ENCODE data around the gene FCSK.

Gene FCSK

DNA sequence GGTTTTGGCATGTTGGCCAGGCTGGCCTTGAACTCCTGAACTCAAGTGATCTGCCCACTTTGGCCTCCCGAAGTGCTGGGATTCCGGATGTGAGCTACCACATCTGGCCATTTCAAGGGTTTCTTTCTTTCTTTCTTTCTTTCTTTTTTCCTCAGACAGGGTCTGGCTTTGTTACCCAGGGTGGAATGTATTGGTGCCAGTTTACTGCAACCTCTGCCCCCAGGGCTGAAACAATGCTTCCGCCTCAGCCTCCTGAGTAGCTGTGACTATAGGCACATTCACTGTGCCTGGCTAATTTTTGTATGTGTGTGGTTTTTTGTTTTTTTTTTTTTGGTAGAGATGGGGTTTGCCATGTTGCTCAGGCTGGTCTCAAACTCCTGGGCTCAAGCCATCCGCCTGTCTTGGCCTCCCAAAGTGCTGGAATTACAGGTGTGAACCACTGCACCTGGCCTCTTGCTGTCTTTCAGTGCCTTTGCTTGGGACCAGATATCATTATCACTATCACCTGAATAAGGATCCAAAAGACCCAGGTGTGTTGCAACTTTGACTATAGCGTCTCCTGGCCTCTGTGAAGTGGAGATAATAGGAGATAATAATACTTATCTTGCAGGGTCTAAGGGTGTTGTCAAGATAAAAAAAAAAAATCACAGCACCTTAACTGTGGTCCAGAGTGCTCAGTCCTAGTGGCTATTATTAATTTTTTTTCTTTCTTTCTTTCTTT lies 3.2 kb downstream of the FCSK start:
- no peak for DNase-seq

DNA sequence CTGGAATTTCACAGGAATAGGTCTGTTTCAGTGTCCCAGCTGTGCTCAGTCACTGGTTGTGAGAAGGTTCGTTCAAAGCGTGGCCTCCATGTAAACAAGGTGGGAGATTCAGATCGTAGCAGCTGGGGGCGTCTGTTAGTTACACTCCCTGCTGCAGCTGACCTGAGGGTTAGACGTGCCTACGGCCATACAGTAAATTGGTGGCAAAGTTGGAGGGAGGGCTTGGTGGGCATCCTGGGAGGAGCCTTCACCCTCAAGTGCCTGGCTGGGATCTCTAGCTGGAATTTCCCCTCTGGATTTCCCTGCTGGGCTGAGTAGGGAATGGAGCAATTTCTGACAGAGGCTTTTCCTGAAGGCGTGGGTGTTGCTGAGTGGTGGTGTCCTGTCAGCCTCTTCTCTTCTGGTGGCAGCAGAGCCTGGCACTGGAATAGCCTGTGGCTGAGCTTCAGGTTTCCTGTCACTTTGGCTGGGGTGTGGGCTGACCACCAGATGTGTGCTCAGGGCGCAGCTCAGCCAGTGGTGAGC lies 6.4 kb downstream of the FCSK start:
- DNase-seq = no peak

DNA sequence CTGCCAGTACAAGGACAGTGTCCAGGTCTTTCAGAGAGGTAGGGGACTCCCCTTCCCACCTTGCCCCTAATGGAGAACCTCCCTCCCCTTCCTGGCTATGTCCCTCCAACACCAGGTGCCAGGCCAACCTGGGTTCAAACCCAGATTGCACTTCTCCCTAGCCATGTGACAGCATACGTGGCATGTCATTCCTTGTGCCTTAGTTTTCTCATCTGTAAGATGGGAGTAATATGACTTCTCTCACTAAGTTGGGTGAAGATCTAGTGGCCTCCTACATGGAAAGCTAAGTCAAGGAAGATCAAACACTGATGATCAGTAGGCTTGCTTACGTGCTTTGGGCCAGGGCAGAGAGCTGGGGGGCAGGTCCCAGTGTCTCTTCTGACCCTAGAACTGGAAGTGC lies 8.8 kb downstream of the FCSK start:
- DNase-seq = no peak

DNA sequence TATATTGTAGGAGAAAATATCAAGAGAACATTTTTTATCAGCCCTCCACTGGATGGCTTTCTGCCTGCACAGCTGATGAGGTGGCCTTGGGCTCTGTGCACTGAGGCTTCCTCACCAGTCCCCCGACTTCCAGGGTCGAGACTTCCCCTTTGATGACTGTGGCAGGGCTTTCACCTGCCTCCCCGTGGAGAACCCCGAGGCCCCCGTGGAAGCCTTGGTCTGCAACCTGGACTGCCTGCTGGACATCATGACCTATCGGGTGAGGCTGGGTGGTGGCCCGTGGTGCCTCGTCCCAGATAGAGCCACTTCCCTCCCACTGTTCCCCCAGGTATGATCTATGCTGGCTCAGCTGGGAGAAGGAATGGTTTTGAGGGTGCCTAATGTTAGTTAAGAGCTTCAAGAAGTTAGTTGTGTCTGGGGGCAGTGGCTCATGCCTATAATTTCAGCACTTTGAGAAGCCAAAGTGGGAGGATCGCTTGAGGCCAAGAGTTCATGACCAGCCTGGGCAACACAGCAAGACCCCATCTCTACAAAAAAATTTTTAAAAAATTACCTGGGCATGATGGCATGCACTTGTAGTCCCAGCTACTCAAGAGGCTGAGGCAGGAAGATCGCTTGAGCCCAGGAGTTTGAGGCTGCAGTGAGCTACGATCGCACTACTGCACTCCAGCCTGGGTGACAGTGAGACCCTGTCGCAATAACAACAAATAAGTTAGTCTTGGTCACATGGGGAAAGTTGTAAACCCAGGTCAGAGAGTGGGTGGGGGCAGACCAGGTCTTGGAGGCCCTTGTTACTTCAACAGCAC lies 11.8 kb downstream of the FCSK start:
- DNase-seq = no peak

DNA sequence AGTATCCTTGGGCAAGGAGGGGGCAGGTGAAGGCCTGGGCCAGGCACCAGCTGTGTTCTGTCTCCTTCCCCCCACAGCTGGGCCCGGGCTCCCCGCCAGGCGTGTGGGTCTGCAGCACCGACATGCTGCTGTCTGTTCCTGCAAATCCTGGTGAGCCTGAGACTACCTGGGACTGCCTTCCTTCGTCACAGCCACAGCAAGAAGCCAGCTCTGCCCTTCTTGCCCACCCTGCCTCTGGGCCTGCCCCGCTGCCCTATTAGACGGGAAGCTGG lies 12.3 kb downstream of the FCSK start:
- DNase-seq = no peak

DNA sequence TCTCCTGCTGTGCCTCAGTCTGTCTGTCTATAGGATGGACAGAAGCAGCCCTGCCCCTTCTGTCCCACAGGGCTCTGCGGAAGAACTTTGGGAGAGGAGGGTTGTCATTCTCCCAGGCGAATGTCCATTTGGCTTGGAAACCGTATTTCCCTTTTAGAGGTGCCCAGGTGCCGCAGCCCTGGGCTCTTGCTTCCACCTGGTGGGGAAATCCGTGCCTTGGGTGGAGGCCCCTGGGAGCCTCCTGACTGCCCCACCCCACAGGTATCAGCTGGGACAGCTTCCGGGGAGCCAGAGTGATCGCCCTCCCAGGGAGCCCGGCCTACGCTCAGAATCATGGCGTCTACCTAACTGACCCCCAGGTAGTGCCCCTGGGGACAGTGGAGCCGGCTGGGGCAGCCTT lies 12.7 kb downstream of the FCSK start:
- DNase-seq = no peak

DNA sequence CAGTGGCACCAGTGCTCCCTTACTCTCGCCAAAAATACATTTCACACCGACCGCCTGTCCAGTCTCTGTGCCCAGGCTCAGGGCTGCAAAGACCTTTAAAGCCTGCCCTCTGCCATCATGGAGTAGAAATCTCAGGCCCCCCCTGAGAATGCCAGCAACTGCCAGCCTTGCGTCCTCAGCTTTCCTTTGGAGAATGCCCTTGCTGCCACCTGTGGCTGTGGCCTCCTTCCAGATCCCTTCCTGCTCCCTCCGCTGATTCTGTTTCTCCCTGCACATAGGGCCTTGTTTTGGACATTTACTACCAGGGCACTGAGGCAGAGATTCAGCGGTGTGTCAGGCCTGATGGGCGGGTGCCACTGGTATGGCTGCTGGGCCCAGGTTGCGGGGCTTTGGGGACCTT lies 13.2 kb downstream of the FCSK start:
- DNase-seq = no peak

DNA sequence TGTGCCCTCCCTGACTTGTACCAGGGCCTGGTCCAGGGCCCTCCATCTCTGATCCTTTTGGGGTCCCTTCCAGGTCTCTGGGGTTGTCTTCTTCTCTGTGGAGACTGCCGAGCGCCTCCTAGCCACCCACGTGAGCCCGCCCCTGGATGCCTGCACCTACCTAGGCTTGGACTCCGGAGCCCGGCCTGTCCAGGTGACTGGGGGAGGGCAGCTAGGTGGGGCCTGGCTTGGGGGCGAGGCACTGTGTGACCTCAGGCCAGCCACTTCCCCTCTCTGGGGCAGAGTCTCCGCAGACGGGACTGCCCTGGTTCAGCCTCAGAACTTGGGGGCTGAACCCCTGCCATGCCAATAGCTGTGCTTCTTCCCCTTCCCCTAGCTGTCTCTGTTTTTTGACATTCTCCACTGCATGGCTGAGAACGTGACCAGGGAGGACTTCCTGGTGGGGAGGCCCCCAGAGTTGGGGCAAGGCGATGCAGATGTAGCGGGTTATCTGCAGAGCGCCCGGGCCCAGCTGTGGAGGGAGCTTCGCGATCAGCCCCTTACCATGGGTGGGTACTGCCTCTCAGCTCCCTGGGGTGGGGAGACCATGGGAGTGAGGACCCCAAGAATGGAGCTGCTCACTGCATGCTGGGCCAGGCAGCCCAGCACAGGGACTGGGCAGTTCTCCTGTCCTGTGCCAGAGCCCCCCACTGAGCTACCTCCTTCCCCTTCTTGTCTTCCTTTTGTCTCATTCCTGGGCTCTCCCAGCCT lies 14.6 kb downstream of the FCSK start:
- no peak for DNase-seq

DNA sequence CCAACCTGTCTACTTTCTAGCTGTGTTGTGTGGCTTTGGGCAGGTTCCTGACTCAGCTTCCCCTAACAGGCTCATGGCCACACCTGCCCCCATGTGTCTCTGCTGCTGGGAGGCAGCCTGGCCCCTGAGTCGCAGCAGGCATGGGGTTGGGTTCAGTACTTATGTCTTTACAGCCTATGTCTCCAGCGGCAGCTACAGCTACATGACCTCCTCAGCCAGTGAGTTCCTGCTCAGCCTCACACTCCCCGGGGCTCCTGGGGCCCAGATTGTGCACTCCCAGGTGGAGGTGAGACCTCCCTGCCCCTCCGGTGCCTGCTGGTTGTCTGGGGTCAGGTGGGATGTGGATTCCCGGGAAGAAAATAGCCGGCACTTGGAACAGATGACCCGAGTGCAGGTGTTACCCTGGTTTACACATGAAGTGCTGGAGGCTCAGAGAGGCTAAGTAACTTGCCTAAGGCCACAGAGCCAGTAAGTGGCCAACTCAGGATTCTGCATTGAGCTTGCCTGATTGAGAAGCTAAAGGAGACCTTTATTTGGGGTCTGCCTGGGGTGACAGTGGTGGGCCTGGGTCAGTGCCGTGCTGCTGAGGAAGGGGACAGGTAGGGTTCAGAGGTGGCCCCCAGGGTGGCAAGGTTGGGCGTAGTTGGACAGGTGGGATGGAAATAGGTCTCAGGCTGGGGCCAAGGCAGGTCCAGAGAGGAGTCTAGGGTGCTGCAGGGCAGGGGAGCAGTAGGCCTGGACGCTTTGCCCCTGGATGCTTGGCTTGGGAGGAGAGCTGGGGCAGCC lies 15.9 kb downstream of the FCSK start:
- no peak for DNase-seq

DNA sequence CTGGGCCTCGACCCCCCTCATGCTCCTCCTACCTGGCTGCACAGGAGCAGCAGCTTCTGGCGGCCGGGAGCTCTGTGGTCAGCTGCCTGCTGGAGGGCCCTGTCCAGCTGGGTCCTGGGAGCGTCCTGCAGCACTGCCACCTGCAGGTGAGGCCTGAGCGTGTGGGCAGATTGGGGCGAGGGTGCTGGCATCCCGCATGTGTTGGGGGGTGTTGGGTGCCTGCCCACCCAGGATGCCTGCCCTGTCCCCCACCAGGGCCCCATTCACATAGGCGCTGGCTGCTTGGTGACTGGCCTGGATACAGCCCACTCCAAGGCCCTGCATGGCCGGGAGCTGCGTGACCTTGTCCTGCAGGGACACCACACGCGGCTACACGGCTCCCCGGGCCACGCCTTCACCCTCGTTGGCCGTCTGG lies 16.5 kb downstream of the FCSK start:
- no peak for DNase-seq

DNA sequence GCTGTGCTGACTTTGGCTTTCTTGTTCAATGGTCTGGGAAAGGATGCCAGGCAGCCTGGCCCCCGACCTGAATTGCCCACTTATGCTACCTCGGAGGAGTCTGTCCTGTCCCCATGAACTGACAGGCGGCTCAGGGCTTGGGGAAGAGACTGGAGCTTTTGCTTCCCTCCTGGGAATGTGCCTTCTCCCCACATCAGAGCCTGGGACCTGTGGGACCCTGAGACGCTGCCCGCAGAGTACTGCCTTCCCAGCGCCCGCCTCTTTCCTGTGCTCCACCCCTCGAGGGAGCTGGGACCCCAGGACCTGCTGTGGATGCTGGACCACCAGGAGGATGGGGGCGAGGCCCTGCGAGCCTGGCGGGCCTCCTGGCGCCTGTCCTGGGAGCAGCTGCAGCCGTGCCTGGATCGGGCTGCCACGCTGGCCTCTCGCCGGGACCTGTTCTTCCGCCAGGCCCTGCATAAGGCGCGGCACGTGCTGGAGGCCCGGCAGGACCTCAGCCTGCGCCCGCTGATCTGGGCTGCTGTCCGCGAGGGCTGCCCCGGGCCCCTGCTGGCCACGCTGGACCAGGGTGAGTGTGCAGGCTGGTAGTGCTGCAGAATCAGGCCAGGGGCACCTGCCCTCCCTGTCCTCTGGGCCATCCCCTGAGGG lies 18.5 kb downstream of the FCSK start:
- no peak for DNase-seq

DNA sequence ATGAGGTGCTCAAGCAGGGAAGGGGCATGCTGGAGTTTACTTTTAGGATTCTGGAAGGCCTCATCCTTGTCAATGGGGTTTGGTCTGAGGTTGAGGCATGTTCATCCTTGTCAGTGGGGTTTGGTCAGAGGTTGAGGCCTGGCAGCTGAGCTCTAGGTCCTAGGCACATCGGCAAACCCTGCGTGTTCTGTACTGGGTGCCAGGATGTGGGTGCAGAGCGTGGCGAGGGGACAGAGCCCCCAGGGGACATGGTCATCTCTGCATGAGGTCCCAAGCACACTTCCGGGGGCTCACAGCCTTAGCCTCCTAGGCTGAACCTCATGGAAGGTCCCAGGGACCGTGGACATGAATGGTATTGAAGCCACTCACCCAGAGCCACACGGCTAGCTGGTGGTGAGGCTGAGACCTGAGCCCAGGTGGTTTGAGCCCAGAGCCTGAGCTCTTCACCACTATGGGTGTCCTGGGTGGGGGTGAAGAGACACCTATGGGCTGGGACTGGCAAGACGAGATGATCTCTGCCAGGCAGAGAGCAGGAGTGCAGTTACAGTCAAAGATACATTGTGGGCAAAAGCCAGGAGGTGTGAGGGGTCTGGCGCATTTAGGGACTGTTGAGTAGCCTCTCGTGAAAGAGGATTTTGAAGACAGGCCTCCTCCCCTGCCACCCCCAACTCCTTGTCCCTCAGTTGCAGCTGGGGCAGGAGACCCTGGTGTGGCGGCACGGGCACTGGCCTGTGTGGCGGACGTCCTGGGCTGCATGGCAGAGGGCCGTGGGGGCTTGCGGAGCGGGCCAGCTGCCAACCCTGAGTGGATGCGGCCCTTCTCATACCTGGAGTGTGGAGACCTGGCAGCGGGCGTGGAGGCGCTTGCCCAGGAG lies 19.3 kb downstream of the FCSK start:
- DNase-seq = no peak

DNA sequence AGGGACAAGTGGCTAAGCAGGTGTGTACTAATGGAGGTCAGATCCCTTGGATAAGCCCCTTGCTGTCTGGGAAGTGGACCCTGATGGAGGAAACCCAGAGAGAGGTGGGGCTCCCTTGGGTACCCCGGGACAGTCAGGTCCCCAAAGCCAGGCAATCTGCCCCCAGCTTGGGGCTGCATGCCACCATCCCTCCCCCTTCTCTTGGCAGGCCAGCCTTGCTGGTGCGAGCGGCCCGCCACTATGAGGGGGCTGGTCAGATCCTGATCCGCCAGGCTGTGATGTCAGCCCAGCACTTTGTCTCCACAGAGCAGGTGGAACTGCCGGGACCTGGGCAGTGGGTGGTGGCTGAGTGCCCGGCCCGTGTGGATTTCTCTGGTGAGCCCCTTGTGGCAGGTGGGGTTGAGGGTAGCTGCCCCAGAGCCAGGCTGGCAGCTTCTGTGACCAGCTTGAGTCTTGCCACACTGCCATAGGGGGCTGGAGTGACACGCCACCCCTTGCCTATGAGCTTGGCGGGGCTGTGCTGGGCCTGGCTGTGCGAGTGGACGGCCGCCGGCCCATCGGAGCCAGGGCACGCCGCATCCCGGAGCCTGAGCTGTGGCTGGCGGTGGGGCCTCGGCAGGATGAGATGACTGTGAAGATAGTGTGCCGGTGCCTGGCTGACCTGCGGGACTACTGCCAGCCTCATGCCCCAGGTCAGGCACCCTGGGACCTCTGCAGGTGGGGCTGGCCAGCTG lies 20.1 kb downstream of the FCSK start:
- no peak for DNase-seq

DNA sequence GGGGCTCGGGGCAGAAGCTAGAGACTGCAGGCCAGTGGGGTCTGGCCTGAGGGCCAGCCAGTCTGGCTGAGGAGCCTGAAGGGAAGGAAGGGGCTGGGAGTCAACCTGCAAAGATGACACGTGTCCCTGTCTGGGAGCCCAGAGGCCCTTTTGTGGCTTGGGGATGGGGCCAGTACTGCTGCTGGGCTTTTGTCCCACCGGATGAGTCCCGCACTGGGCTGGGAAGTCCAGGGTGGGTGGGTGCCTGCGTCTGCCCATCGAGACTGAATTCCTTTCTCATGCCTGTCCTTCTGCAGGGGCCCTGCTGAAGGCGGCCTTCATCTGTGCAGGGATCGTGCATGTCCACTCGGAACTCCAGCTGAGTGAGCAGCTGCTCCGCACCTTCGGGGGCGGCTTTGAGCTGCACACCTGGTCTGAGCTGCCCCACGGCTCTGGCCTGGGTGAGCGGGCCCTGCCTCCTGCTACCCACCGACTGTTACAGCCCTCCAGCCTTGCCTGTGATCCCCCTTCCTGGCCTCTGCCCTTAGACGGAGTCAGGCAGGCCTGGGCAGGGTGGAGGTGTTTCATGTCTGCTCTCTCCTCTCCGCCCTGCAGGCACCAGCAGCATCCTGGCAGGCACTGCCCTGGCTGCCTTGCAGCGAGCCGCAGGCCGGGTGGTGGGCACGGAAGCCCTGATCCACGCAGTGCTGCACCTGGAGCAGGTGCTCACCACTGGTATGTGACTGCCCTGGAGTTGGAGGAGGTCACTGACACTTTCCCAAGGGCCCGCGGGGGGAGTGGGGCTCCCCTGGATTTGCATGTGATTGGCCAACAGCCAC lies 20.9 kb downstream of the FCSK start:
- no peak for DNase-seq

DNA sequence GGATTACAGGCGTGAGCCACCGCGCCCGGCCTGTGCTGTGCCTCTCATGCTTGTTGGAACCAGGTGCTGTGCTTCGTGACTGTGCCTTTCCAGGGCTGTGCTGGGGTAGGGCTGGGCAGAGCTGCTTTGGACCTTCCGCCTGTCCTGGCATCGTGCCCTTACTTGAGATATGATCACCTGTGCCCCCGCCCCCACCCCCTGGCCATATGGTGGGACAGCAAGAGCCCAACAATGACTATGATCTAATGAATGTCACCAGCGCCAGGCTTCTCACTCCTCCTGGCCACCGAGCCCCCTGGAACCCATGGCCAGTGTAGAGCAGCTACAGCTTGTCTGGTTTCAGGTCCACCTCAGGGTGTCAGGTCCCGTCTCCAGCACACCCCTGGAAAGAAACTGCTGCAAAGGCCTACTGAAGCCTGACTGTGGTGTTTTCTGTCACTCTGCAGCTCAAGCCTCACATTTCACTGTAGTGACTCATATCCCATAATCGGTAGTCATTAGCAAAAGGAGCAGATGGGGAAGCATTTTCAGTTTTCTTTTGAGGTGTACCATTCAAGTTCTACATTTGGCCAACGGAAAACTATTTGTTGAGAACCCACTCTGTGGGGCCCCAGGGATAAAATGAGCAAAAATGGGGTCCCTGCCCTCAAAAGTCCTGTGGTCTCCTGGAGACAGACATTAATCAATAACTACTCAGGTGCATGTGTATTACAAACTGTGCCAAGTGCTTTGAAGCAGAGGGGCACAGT lies 22.1 kb downstream of the FCSK start:
- DNase-seq = peak; percentile 70

DNA sequence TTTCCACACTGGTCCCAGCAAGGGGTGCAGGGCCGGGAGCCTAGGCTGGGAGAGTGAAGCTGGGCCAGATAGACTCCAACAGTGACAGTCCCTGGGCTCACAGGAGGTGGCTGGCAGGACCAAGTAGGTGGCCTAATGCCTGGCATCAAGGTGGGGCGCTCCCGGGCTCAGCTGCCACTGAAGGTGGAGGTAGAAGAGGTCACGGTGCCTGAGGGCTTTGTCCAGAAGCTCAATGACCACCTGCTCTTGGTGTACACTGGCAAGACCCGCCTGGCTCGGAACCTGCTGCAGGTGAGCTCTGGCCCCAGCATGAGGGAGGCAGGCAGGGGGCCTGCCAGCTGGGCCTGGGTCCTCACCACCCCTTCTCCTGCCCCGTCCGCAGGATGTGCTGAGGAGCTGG lies 23.8 kb downstream of the FCSK start:
- no peak for DNase-seq

DNA sequence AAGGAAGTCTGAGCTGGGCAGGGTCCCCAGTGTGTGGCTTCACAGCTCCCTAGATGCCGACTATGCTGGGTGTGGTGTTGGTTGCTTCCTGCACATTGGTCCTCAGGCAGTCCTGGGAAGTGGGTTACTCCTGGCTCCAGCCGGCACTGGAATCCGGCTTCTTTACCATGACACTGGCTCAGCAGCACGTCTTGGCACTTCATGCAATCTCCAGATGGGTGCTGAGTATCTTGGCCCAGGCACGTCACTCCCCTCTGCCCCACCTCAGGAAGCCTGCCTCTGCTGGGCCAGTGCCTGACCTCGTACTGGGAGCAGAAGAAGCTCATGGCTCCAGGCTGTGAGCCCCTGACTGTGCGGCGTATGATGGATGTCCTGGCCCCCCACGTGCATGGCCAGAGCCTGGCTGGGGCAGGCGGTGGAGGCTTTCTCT lies 24.5 kb downstream of the FCSK start:
- DNase-seq = no peak

DNA sequence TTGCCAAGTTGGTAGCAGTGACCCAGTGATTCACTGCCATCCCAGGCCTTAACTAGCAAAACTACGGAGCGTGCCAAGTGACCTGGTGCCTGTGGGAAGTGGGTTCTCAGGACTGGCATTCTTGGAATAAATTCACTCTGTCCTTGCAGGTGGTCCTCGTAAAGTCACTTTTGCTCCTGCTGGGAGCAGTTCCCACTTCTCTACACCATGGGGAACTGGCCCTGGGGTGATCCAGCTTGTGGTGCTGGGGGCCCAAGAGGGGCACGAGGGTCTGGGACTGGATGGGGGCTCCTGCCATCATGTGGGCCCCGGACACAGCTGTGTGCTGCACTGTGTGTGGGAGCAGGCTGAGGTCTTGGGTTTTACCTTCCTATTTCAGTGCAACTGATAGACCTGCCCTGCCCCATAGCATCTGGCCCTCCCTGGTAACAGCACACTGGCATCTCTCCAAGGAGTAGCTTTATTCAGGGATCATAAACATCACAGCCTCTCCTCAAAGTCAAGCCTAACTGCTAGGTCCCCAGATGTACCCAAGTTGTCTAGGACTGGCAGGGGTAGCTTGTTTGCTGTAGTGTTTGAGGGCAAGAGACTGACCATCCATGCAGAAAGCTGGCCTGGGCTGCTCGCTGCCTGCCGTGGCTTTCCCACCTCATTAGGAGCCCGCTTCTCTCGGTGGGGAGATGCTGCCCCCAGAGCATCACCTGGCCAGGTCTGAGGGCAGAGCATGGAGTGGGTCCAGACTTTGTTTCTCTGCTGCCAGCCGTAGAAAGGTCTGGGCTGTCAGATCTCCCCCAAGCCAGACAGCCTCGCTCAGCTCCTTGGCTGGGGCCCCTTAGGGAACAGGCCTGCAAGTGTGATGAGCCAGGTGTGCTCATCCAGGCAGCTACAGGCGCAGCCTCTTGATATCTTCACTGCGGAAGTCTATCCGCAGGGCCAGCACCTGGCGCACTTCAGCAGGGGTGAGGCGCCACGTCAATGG lies 26.0 kb downstream of the FCSK start:
- DNase-seq = no peak

Measured in stimulated activated CD4-positive, alpha-beta T cell treated with anti-CD3 and anti-CD28 coated beads, Interleukin-15, amount 100 ng/mL, for 24 hours (primary cell).